ENCODE results near the gene KLK7. TPM values are rescaled to one million over a fixed set of nuclear protein-coding genes. Genes with fewer than 3 reads are reported as not detected.

The KLK7 gene
- total RNA-seq, 2 donors from 2014 or later = not detected

- H3K4me3 ChIP-seq = no peak overlapping the region
- no peaks in the 10 kb centered on the region for H3K9me3 ChIP-seq
- ATAC-seq (ENCODE audit: insufficient number of reproducible peaks, low FRiP score, low read depth) (no peak), DNase-seq (ENCODE audit: low spot score) (no peak)
- TF ChIP-seq CTCF (IDR thresholded peaks at IDR 0.05) = no peak
- no peaks in the 10 kb centered on the region for H3K27me3 ChIP-seq (replicated peaks; ENCODE audit: insufficient read depth)
- H3K4me1 ChIP-seq (ENCODE audit: control insufficient read depth in 1 of 2, low read depth in 2 of 2) = no peaks in the 10 kb centered on the region
- H3K36me3 ChIP-seq = no peaks in the 10 kb centered on the region
- no peak overlapping the region for H3K27ac ChIP-seq
These were observed 21.5 kb downstream of the KLK7 start for GRCh38 chr19:50962245-50962644.

- Histone ChIP-seq H3K9me3 (no peaks in the 10 kb centered on the region), H3K27ac (no peak overlapping the region), H3K27me3 (replicated peaks; ENCODE audit: insufficient read depth) (no peaks in the 10 kb centered on the region), H3K36me3 (no peaks in the 10 kb centered on the region), H3K4me3 (no peak overlapping the region), H3K4me1 (ENCODE audit: control insufficient read depth in 1 of 2, low read depth in 2 of 2) (no peaks in the 10 kb centered on the region)
- ATAC-seq (ENCODE audit: insufficient number of reproducible peaks, low FRiP score, low read depth) = no peak
- no peak for DNase-seq (ENCODE audit: low spot score)
- no peak for TF ChIP-seq CTCF (IDR thresholded peaks at IDR 0.05)
These were observed 23.8 kb downstream of the KLK7 start for GRCh38 chr19:50959731-50960500.

GRCh38 chr19:50957587-50957986 is 26.1 kb downstream of the KLK7 start:
- H3K27me3 ChIP-seq (replicated peaks; ENCODE audit: insufficient read depth) = no peaks in the 10 kb centered on the region
- no peaks in the 10 kb centered on the region for H3K4me1 ChIP-seq (ENCODE audit: control insufficient read depth in 1 of 2, low read depth in 2 of 2)
- no peaks in the 10 kb centered on the region for H3K36me3 ChIP-seq
- no peak overlapping the region for H3K27ac ChIP-seq
- no peak overlapping the region for H3K4me3 ChIP-seq
- no peaks in the 10 kb centered on the region for H3K9me3 ChIP-seq
- TF ChIP-seq CTCF (IDR thresholded peaks at IDR 0.05) = no peak
- DNase-seq (ENCODE audit: low spot score) = no peak
- ATAC-seq (ENCODE audit: insufficient number of reproducible peaks, low FRiP score, low read depth) = no peak

GRCh38 chr19:50952910-50953309 is 30.8 kb downstream of the KLK7 start, which contains the start of gene KLK5:
KLK5 (minus strand) TSS chr19:50953038; CDS start chr19:50952657, 381 bp downstream.
- Histone ChIP-seq H3K36me3 (no peaks in the 10 kb centered on the region), H3K4me1 (ENCODE audit: control insufficient read depth in 1 of 2, low read depth in 2 of 2) (no peaks in the 10 kb centered on the region), H3K9me3 (no peaks in the 10 kb centered on the region), H3K4me3 (no peak within 1 kb of the TSS), H3K27ac (no peak within 1 kb of the TSS), H3K27me3 (replicated peaks; ENCODE audit: insufficient read depth) (no peaks in the 10 kb centered on the region)
- no peak for TF ChIP-seq CTCF (IDR thresholded peaks at IDR 0.05)
- ATAC-seq (ENCODE audit: insufficient number of reproducible peaks, low FRiP score, low read depth) = no peak
- DNase-seq (ENCODE audit: low spot score) = no peak

- DNase-seq (ENCODE audit: low spot score) (no peak), ATAC-seq (ENCODE audit: insufficient number of reproducible peaks, low FRiP score, low read depth) (no peak)
- Histone ChIP-seq H3K4me3 (no peak overlapping the region), H3K27me3 (replicated peaks; ENCODE audit: insufficient read depth) (no peaks in the 10 kb centered on the region), H3K4me1 (ENCODE audit: control insufficient read depth in 1 of 2, low read depth in 2 of 2) (no peaks in the 10 kb centered on the region), H3K27ac (no peak overlapping the region), H3K9me3 (no peaks in the 10 kb centered on the region), H3K36me3 (no peaks in the 10 kb centered on the region)
- TF ChIP-seq CTCF (IDR thresholded peaks at IDR 0.05) = no peak
These were observed 33.9 kb downstream of the KLK7 start for GRCh38 chr19:50949861-50950260.

Measured in thoracic aorta (tissue), 2 donors.